GM12878 (cell line): ENCODE results near the gene MT1E.

ENCODE experiments used
- CEBPB ChIP-seq, 2 experiments: fragments of 150-350 bp in 1 of 2; IDR thresholded peaks; 2 replicates each; pipeline ENCODE4 v1.6.1; 2012 to 2014; ENCODE audit warnings: low read depth in 2 of 2, low read length in 2 of 2, borderline replicate concordance in 1 of 2, inconsistent platforms in 1 of 2
- CHD4 ChIP-seq: fragments of 200-600 bp; sonication (generic); IDR thresholded peaks from 2 replicates; pipeline ENCODE4 v1.6.1; 2016; ENCODE audit warnings: mild to moderate bottlenecking
- EZH2 ChIP-seq: IDR thresholded peaks from 2 replicates; pipeline ENCODE4 v1.6.1; 2012; ENCODE audit warnings: low read depth, mild to moderate bottlenecking, control low read depth, inconsistent platforms, low read length, borderline replicate concordance; ENCODE audit not compliant: control insufficient read depth
- HDAC6 ChIP-seq: fragments of 200-600 bp; sonication (generic); IDR thresholded peaks from one replicate; pipeline ENCODE4 v1.8.0; 2017; ENCODE audit warnings: antibody characterized with exemption; ENCODE audit not compliant: unreplicated experiment
- NBN ChIP-seq: fragments of 450-650 bp; IDR thresholded peaks from 2 replicates; pipeline ENCODE4 v1.6.1; 2016
- POLR2AphosphoS5 ChIP-seq: IDR thresholded peaks from 2 replicates; pipeline ENCODE4 v1.6.1; 2011; ENCODE audit warnings: mild to moderate bottlenecking, low read length, inconsistent platforms
- TAF1 ChIP-seq: IDR thresholded peaks from 2 replicates; pipeline ENCODE4 v1.6.1; 2011; ENCODE audit warnings: mild to moderate bottlenecking, low read depth, low read length, borderline replicate concordance
- YY1 ChIP-seq: IDR thresholded peaks from 2 replicates; pipeline ENCODE4 v1.6.1; 2011; ENCODE audit warnings: low read depth, mild to moderate bottlenecking, low read length
- TF ChIP-seq, protein P1 (sequence below), 3 experiments: IDR thresholded peaks in 2 of 3; conservative IDR thresholded peaks in 1 of 3; 2 replicates each; pipeline ENCODE4 v1.5.1; 2011; ENCODE audit warnings: low read depth in 3 of 3, low read length in 3 of 3, mild to moderate bottlenecking in 3 of 3, control low read depth in 2 of 3, moderate library complexity in 2 of 3, inconsistent platforms in 1 of 3, mixed read lengths in 1 of 3; ENCODE audit not compliant: control insufficient read depth in 2 of 3, insufficient read depth in 1 of 3; ENCODE audit errors: extremely low read depth in 1 of 3
- TF ChIP-seq, protein P2 (sequence below): IDR thresholded peaks from 2 replicates; pipeline ENCODE4 v1.6.1; 2011; ENCODE audit warnings: mild to moderate bottlenecking, low read depth, low read length, moderate library complexity; ENCODE audit not compliant: insufficient replicate concordance
- TF ChIP-seq, protein P3 (sequence below): IDR thresholded peaks from 2 replicates; pipeline ENCODE4 v1.6.1; 2011; ENCODE audit warnings: low read depth, low read length, improper control_type of control experiment, borderline replicate concordance
- TF ChIP-seq, protein P4 (sequence below): IDR thresholded peaks from 2 replicates; pipeline ENCODE4 v1.6.1; 2012; ENCODE audit warnings: low read depth, low read length, improper control_type of control experiment
- TF ChIP-seq, protein P5 (sequence below): fragments of 150-350 bp; IDR thresholded peaks from 2 replicates; pipeline ENCODE4 v1.6.1; 2016; ENCODE audit warnings: low read depth, low read length

DNA sequence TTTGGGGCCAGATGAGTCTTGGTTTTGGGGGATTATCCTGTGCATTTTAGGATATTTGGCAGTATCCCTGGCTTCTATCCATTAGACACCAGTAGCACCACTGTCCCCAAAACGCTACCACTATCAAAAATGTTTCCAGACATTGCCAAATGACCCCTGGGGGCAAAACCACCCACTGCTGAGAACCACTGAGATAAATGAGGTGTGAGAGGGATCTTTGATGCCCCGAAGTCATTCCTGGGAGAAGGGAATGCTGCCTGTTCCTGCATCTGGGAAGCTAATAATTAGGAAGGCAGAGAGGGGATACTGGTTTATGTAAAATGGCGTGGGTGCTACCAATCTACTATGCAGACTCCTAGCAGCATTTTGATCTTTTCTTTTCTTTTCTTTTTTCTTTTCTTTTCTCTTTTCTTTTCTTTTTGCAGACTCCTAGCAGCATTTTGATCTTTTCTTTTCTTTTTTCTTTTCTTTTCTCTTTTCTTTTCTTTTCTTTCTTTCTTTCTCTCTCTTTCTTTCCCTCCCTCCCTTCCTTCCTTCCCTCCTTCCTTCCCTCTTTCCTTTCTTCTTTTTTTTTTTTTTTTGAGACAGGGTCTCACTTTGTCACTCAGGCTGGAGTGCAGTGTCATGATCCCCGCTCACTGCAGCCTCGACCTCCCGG, 45.1 kb upstream of the MT1E start:
- TF ChIP-seq, protein P1, sequence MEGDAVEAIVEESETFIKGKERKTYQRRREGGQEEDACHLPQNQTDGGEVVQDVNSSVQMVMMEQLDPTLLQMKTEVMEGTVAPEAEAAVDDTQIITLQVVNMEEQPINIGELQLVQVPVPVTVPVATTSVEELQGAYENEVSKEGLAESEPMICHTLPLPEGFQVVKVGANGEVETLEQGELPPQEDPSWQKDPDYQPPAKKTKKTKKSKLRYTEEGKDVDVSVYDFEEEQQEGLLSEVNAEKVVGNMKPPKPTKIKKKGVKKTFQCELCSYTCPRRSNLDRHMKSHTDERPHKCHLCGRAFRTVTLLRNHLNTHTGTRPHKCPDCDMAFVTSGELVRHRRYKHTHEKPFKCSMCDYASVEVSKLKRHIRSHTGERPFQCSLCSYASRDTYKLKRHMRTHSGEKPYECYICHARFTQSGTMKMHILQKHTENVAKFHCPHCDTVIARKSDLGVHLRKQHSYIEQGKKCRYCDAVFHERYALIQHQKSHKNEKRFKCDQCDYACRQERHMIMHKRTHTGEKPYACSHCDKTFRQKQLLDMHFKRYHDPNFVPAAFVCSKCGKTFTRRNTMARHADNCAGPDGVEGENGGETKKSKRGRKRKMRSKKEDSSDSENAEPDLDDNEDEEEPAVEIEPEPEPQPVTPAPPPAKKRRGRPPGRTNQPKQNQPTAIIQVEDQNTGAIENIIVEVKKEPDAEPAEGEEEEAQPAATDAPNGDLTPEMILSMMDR (IDR thresholded peaks at IDR 0.05 in 2 of 3, conservative IDR thresholded peaks at IDR 0.05 in 1 of 3; ENCODE audit: control insufficient read depth in 2 of 3, extremely low read depth in 1 of 3, insufficient read depth in 1 of 3, low read depth in 3 of 3, low read length in 3 of 3): no peak
- no peak for TF ChIP-seq HDAC6
- TF ChIP-seq YY1: no peak
- TF ChIP-seq POLR2AphosphoS5: no peak
- no peak for TF ChIP-seq NBN
- no peak for TF ChIP-seq CEBPB (IDR thresholded peaks at IDR 0.05; ENCODE audit: borderline replicate concordance in 1 of 2, low read depth in 2 of 2, low read length in 2 of 2)
- TF ChIP-seq EZH2: no peak
- TF ChIP-seq, protein P2, sequence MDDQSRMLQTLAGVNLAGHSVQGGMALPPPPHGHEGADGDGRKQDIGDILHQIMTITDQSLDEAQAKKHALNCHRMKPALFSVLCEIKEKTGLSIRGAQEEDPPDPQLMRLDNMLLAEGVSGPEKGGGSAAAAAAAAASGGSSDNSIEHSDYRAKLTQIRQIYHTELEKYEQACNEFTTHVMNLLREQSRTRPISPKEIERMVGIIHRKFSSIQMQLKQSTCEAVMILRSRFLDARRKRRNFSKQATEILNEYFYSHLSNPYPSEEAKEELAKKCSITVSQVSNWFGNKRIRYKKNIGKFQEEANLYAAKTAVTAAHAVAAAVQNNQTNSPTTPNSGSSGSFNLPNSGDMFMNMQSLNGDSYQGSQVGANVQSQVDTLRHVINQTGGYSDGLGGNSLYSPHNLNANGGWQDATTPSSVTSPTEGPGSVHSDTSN: no peak
- TF ChIP-seq TAF1: no peak
- TF ChIP-seq, protein P3, sequence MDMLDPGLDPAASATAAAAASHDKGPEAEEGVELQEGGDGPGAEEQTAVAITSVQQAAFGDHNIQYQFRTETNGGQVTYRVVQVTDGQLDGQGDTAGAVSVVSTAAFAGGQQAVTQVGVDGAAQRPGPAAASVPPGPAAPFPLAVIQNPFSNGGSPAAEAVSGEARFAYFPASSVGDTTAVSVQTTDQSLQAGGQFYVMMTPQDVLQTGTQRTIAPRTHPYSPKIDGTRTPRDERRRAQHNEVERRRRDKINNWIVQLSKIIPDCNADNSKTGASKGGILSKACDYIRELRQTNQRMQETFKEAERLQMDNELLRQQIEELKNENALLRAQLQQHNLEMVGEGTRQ: no peak
- TF ChIP-seq, protein P4, sequence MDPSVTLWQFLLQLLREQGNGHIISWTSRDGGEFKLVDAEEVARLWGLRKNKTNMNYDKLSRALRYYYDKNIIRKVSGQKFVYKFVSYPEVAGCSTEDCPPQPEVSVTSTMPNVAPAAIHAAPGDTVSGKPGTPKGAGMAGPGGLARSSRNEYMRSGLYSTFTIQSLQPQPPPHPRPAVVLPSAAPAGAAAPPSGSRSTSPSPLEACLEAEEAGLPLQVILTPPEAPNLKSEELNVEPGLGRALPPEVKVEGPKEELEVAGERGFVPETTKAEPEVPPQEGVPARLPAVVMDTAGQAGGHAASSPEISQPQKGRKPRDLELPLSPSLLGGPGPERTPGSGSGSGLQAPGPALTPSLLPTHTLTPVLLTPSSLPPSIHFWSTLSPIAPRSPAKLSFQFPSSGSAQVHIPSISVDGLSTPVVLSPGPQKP: no peak
- TF ChIP-seq CHD4: no peak
- TF ChIP-seq, protein P5, sequence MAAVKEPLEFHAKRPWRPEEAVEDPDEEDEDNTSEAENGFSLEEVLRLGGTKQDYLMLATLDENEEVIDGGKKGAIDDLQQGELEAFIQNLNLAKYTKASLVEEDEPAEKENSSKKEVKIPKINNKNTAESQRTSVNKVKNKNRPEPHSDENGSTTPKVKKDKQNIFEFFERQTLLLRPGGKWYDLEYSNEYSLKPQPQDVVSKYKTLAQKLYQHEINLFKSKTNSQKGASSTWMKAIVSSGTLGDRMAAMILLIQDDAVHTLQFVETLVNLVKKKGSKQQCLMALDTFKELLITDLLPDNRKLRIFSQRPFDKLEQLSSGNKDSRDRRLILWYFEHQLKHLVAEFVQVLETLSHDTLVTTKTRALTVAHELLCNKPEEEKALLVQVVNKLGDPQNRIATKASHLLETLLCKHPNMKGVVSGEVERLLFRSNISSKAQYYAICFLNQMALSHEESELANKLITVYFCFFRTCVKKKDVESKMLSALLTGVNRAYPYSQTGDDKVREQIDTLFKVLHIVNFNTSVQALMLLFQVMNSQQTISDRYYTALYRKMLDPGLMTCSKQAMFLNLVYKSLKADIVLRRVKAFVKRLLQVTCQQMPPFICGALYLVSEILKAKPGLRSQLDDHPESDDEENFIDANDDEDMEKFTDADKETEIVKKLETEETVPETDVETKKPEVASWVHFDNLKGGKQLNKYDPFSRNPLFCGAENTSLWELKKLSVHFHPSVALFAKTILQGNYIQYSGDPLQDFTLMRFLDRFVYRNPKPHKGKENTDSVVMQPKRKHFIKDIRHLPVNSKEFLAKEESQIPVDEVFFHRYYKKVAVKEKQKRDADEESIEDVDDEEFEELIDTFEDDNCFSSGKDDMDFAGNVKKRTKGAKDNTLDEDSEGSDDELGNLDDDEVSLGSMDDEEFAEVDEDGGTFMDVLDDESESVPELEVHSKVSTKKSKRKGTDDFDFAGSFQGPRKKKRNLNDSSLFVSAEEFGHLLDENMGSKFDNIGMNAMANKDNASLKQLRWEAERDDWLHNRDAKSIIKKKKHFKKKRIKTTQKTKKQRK: no peak
